Measurements from ENCODE around the gene SCPEP1.

SCPEP1 gene

GRCh38 chr17:56995766-56996165 lies 17.8 kb downstream of the SCPEP1 start:
- no peak for DNase-seq (ENCODE audit: low read depth, low spot score)
- ChIA-PET CTCF (no interaction called here), POLR2A (no interaction called here)
- no peak for TF ChIP-seq CTCF (IDR thresholded peaks at IDR 0.05; ENCODE audit: insufficient read depth, low read length, missing control alignments)
- no peak overlapping the region for H3K4me3 ChIP-seq (ENCODE audit: low read depth, low read length)

- DNase-seq (ENCODE audit: low read depth, low spot score), result no peak
- H3K4me3 ChIP-seq (ENCODE audit: low read depth, low read length), result no peak overlapping the region
- POLR2A ChIA-PET, result no interaction called here
- no peak for TF ChIP-seq CTCF (IDR thresholded peaks at IDR 0.05; ENCODE audit: insufficient read depth, low read length, missing control alignments)
- CTCF ChIA-PET, result interaction anchor here (5.3 kb wide), 1 partner anchor 13 kb away, joined by 42 read pairs; no protein-coding TSS in a partner anchor
Observed at GRCh38 chr17:56997313-56997712, 19.4 kb downstream of the SCPEP1 start.

- H3K4me3 ChIP-seq (ENCODE audit: low read depth, low read length), result no peak overlapping the region
- ChIA-PET POLR2A (no interaction called here), CTCF (interaction anchor here (5.3 kb wide), 1 partner anchor 9 kb away, joined by 42 read pairs; no protein-coding TSS in a partner anchor)
- DNase-seq (ENCODE audit: low read depth, low spot score), result no peak
- no peak for TF ChIP-seq CTCF (IDR thresholded peaks at IDR 0.05; ENCODE audit: insufficient read depth, low read length, missing control alignments)
Observed at GRCh38 chr17:57001541-57001940, 23.6 kb downstream of the SCPEP1 start.

- CTCF ChIA-PET, result no interaction called here
- no peak overlapping the region for H3K4me3 ChIP-seq (ENCODE audit: low read depth, low read length)
- TF ChIP-seq CTCF (IDR thresholded peaks at IDR 0.05; ENCODE audit: insufficient read depth, low read length, missing control alignments), result no peak
- POLR2A ChIA-PET, result no interaction called here
- DNase-seq (ENCODE audit: low read depth, low spot score), result no peak
Observed at GRCh38 chr17:57002904-57003303, 25.0 kb downstream of the SCPEP1 start.

- CTCF ChIA-PET, result interaction anchor here (0.9 kb wide), 1 partner anchor 61 kb away, joined by 3 read pairs; no protein-coding TSS in a partner anchor
- no peak for TF ChIP-seq CTCF (IDR thresholded peaks at IDR 0.05; ENCODE audit: insufficient read depth, low read length, missing control alignments)
- no peak for DNase-seq (ENCODE audit: low read depth, low spot score)
- H3K4me3 ChIP-seq (ENCODE audit: low read depth, low read length), result no peak overlapping the region
- POLR2A ChIA-PET, result no interaction called here
Observed at GRCh38 chr17:57004944-57005579, 27.1 kb downstream of the SCPEP1 start.

GRCh38 chr17:57006040-57006439 lies 28.1 kb downstream of the SCPEP1 start:
- CTCF ChIA-PET, result interaction anchor here (0.9 kb wide), 1 partner anchor 60 kb away, joined by 3 read pairs; no protein-coding TSS in a partner anchor
- TF ChIP-seq CTCF (IDR thresholded peaks at IDR 0.05; ENCODE audit: insufficient read depth, low read length, missing control alignments), result no peak
- no peak overlapping the region for H3K4me3 ChIP-seq (ENCODE audit: low read depth, low read length)
- no peak for DNase-seq (ENCODE audit: low read depth, low spot score)
- POLR2A ChIA-PET, result no interaction called here

Measured in AG04449 (cell line).